Mesenteric fat pad (tissue), 1 donor: ENCODE data around the gene PPP2R5C. TPM values are rescaled to one million over a fixed set of nuclear protein-coding genes. Genes with fewer than 3 reads are reported as not detected.

Experiments used
- DNase-seq: peaks from one replicate; pipeline ENCODE4 v3.0.0-alpha.2; 2020; ENCODE audit warnings: low spot score
- total RNA-seq: library from RNA; stranded (reverse); fragmentation: NEBNext Ultra II Directional; extraction: Animal tissue kit (Norgen Biotek cat#: 25700); gene quantifications from one replicate; pipeline ENCODE4 v1.2.1, GENCODE V29; 2021
- donor health status: DM: yes; HTN: yes; CAD: no.

Gene PPP2R5C
- total RNA-seq, 1 donor from 2014 or later: 124 TPM

DNA sequence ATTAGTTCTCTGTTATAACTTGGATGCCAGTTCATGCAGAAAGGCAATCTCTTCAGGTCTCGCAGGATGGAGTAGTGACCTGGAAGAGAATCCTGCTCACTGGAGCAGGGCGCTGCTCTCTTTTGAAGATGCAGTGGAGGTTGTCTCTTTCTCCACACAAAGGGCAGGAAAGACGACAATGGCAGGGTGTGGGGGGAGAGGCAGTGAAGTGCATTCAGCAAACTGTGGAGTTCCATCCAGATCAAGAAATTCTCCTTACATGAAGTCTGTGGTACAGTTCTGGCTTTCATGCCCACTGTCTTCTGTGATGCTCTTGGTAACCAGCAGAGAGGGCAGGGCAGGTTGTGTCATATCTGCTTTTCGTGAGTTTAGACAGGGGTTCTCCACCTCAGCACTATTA, 6.6 kb upstream of the PPP2R5C start:
- DNase-seq: peak; percentile 47

DNA sequence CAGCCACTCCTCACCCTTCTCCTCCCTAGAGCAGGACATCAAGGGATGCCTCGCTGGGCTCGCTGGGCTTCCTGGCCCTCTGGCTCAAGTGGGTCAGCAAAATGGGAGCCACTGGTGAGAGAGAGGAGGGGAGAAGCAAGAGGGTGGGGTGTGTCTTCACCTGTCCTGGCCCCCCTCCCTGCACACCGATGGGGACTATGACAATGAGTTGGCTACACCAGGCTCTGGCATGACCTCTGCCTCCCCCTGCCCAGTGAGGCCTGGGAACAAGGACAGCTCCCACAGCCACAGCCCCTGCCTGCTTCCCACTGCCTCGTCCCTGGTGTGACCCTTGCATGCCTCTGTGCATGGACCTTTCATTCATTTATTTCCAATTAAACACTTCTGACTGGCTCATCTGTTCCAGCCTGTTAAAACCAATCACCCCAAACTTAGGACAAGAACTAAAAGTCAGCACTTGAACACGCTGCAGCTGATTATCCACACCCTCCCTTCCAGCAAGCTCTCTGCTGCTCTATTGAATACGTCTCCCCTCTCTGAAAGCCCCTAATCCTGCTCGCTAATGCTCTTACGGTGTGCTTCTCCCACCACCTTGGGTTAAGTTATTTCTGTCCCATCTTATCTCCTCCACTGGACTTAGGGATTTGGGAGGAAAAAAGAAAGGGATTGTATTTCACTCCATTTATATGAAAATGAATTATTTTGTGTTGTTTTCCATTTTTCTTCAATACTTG, 5.8 kb upstream of the PPP2R5C start:
- peak; percentile 88 for DNase-seq

DNA sequence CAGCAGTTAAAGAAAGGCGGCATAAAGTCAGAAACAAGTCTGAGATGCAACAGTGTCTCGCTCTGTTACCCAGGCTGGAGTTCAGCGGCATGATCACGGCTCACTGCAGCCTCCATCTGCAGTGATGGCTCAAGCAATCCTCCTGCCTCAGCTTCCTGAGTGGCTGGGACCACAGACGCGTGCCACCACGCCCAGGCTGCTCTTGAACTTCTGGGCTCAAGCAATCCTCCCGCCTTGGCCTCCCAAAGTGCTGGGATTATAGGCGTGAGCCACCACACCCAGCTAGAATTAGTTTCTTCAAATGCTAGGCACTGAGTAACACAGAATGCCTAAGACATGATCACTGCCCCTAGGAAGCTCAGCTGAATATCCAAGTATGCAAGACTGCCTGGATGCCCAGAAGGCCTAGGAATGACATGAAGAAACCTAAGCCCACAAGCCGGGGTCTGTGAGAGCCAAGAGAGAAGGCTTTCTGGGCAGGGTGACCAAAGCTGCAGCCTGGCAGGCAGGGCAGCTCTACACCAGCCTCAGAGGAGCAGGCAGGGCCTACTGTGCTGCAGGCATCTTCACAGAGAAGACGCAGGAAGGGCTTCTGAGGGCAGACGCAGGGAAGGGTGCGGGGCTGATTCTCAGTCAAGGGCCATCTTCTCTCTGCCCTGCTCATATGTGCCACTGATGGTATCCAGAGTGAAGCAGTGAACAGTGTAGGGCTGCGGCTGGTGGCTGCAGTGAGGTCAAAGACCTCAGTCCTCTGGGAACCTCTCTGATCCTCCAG, 4.3 kb upstream of the PPP2R5C start:
- peak; percentile 41 for DNase-seq

DNA sequence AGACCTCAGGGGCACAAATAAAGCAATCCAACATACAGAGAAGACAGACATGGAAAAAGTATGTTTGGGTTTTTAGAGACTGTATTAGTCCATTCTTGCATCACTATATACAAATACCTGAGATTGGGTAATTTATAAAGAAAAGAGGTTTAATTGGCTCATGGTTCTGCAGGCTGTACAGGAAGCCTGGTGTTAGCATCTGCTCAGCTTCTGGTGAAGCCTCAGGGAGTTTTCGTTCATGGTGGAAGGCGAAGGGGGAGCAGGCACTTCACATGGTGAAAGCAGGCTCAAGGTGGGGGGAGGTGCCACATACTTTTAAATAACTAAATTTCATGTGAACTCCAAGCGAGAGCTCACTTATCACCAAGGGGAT, 3.7 kb upstream of the PPP2R5C start:
- DNase-seq: no peak

DNA sequence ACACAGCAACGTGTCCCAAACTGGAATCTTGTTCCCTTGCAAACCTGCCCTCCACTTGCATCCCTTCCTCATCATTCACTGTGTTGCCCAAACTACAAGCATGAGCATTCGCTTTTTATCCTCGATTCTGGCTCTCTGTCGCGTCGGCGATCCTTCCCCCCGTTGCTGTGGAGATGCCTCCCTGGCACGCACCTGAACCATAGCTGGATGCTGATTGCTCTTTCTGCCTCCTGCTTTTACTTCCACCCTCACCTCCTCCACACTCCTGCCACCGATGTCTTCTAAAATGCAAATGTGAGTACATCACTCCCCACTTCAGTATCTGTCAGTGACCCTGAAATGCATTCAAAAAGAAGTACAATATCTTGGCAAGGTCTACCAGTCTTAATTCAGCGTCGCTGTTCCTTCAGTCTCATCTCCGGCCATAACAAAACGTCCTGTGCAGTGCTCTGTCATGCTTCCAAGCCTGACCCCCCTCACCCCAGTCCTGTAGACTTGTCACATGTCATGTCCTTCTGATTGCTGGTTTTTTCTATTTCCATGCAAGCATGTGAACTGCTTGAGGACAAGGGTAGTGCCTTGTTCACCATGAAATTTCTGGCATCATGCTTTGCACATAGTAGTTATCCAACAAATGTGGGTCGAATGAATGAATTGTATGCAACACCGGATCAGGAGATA, 2.5 kb upstream of the PPP2R5C start:
- DNase-seq: peak; percentile 73

DNA sequence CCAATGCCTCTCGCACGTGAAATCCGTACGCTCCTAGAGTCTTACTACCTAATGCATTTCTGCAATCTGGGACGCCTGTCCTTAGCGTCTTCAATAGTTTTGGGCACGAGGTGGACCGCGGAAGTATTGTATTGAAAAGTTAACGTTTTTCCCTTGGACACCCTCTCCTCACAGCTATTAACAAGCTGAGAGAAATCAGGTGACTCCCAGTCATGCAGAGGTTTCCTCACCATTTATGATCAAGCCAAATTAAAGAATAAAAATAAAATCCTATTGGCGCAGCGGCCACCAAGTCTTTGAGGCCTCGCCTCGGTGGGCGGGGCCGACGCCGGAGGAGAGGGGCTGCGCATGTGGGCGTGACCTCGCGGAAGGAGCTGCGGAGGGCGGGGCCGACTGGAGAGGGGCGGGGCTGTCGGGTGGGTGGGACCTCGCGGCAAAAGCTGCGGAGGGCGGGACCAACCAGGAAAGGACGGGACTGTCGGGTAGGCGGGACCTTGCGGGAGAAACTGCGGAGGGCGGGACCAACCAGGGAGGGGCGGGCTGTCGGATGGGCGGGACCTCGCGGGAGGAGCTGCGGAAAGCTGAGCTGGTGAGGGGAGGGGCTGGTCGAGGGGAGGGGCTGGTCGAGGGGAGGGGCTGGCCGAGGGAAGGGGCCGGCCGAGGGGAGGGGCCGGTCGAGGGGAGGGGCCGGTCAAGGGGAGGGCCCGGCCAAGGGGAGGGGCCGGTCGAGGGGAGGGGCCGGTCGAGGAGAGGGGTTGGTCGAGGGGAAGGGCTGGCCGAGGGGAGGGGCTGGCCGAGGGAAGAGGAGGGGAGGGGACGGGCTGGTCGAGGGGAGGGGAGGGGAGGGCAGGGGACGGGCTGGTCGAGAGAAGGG, 1.1 kb upstream of the PPP2R5C start:
- DNase-seq: peak; percentile 99

DNA sequence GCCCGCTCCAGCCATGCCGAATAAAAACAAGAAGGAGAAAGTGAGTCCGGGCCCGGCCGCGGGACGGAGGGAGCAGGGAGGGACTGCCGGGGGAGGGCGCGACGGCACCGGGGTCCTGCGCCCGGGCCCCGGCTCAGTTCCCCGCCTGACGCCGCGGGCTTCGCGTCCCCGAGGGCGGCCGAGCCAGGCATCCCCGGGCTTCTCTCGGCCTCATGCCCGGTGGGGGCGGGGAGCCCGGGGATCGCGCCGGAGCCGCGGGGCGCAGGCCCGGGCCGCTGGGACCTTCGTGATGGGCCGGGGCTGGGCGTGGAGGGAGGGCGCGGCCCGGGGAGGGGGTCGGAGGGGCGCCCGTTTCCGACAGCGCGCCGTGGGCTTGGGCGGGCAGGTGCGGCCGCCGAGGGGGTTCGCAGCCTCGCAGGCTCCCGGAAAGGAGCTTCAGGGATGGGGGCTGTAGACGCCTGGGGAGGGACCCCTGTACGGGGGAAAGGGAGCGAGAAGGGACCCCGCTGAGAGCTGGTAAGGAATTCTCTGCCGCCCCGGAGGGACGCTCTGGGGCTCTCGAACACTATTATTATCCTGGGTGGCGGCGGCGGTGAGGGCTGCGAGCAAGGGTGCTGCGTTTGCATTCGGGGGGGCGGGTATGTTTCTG, 496 bp downstream of the PPP2R5C start:
- peak; percentile 89 for DNase-seq

DNA sequence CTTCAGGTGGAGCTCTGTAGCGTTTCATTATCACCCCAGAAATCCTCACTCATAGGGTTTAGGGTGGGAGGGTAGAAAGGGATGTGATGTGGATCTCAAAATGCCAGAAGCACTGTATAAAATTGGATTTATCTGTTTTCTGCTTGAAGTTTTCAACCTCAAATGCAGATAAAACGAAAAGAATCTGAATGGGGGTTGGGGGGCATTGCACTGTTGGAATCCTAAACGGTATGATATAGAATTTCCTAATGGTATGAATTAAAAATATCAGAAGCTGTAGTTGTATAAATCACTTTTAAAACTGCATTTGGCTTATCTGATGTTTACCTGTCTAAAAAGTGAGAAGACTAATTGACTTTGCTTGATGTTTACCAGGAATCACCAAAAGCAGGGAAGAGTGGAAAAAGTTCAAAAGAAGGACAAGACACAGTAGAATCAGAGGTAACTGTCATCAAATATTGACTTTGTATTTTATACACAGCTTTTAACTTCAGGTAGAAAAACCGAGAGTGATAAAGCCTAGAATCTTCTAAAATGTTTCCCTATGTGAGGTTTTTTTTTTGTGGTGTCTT, 1.1 kb downstream of the PPP2R5C start:
- no peak for DNase-seq

DNA sequence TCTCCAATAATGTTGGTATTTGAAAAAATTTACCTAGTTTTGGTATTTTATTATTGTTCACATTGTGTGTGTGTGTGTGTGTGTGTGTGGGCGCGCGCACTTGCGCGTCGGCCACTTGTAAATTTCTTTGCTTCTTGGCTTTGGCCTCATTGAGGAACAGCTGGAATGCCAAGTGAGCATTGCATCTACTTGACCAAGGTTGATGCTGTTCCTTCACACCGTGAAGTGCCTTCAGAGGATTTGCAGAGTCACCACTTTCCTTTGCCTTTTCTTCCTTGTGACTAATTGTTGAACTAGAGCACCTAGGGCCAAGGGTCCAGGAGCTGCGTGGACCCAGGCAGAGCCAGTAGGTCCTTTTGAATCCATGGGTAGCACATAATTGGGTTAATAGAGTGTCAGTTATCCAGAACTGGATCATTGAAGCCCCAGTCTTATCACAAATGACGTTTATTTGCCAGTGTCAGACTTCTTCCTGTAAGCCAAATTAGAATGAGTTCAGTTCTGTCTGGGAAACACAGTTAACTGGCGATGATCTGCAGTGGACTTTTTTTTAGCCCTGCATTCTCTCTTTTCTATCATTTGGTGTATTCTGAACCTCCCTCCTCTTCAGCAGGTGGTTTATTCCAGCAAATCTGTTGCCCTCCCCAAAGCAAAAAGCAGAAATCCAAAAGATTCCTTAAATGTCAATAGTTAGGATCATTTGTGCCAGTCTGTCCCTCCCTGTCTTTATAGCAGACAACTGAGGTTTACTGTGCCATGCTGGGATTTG, 2.6 kb downstream of the PPP2R5C start:
- no peak for DNase-seq

DNA sequence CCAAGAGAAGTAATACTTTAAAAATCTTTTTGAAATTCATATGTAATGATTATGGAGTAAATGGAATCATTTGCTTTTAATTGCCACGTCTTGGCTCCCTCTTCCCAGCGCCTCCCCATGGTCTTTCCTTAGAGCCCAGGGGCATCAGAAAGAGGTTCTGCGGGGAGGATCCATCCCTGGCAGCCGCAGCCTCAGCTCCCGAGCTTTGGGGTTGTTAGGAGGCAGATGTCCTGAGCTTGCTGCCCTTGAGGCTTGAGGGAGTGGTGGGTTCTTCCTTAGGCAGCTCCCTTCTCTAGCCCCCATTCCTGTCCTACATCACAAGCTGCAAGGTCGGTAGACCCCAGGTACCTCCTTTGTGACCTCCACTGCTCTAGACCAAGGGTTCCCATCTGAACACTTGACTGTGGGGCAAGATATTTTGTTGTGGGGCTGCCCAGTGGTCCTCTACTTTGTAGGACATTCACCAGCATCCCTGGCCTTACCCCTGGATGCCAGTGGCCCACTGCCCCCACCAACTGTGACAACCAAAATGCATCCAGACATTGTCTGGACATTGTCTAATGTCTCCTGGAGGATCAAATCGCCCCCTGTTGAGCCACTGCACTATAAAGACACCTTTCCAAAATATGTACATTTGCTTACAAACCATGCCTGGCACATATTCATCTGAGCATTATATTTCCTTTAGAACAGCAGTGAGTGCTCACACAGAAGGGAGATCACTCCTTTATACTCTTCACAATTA, 6.3 kb downstream of the PPP2R5C start:
- DNase-seq: peak; percentile 73

DNA sequence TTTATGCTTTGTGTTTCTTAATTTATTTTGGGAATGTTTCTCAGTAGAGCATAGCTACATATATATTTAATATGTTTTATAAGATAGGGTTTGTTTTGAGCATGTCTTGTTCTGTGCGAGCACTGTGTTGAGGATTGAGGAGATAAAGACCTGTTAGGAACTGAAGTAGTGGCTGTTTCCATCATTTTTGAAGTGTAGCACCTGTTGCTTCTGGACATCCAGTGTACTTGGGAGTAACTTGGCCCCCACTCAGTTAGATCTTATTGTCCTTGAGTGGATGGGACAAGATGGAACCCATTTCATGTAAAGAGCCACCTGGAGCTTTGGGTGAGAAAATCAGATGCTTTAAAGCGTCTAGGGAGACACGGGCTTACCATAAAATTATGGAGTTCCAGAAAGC, 8.7 kb downstream of the PPP2R5C start:
- no peak for DNase-seq

DNA sequence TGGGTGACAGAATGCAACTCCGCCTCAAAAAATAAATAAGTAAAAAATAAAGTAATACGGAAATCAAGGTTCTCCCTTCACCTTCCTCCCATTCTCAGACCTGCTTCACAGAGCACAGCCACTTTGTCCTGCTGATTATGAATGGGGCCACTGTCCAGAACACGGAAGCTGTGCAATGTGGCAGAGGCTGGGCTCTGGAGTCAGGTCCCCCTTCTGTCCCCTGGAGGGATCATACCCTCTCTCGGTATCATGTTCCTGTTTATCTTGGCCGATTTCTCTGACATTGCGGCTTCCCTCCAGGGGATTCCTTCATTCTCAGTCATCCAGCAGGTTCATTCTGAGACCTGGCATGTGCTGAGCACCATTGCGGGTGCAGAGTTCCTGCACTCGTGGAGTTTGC, 11.3 kb downstream of the PPP2R5C start:
- DNase-seq: peak; percentile 45

DNA sequence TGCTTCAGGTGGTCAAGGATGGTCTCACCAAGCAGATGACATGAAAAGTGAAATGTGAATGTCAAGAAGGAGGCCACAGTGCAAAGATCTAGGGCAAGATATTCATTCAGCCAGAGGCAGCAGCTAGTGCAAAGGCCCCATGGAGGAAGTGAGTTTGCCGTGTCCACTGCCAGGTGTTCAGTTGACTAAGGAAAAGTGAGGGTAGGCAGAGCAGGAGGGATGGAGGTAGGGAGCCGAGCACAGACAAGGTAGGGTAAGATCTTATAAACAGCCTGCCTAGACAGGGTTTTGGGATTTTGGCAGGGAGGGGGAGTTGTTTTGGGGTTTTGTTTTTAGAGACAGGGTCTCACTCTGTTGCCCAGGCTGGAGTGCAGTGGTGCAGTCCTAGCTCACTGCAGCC, 11.9 kb downstream of the PPP2R5C start:
- peak; percentile 24 for DNase-seq

DNA sequence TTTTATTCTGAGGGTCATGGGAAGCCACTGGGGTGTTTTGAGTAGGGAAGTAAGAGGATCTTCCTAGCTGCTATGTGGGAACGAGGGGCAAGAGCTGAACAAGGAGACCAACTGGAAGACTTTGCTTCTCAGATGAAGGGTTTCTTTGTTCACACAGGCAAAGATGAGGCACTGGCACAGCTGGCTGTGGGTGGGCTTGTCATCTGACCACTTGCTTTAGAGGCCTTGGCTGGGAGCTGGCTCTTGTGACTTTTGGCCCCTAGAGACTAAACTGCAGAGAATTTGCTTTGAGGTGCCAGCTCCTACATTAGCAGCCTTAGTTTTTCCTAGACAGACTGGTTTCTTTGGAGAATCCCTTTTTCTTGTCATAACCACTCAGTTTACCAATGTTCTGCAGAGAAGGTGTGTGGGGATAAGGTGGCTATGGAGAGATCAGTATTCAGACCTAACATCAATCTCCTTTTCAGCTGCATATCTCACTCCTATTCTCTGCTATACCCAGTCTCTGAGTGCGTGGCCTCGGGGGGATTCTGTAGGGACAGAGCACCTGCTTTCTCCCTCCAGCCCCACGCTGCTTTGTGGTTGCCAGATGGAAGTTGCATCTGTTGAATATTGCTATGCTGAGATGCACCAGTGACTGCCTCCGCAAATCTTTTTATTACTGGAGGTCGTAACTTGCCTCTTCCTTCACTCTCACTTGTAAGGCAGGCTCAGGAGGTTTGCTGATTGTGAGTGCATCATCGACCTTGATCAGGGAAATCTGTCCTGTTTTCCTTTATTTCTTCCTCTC, 12.7 kb downstream of the PPP2R5C start:
- DNase-seq: peak; percentile 55

DNA sequence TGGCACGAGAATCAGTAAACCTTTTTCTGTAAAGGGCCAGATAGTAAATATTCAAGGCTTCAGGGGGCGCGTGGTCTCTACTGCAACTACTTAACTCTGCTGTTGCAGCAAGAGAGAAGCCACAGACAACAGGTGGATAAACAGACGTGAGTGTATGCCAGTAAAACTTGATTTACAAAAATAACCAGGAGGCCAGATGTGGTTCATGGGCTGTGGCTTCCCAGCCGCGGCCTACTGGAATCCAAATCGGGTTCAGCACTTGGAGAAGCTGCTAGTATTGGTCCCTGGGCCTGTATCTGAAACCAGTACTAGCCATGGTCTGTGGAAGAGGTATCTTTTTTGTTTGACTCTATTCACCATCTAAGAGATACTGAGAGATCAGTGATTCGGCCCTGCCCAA, 13.3 kb downstream of the PPP2R5C start:
- DNase-seq: peak; percentile 26

DNA sequence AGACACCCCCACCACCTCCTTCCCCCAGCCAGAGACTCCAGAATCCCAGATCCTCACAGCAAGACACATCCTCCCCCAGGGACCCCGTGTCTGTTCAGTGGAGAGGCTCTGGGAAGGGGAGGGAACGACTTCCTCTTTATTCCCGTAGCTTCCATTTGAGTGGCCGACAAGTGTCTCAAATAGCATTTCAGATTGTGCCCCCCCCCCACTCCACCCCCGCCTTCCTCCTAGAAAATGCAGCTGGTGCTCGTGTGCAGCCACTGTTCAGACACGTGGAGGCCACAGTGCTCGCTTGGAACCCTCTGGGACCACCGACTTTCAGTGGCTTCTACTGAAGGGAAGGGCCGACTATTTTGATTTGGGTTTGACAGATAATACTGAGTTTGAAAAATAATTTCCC, 14.3 kb downstream of the PPP2R5C start:
- DNase-seq: no peak

DNA sequence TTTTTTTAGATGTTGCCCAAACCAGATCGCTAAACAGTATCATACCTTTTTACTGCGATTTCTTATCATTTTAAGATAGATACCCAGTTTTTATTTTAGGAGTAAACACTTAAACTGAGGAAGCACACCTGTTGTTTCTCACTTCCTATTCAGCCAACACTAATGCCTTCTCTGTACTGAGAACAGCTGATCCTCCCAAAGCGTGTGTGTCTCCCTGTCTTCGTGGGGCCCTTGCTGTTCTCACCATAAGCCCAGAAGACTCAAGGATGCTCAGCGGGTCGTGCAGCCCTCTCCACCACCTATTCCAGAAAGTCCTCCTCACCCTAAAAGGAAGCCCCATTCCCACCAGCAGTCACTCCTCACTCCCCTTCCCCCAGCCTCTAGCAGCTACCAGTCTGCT, 14.8 kb downstream of the PPP2R5C start:
- DNase-seq: peak; percentile 16

DNA sequence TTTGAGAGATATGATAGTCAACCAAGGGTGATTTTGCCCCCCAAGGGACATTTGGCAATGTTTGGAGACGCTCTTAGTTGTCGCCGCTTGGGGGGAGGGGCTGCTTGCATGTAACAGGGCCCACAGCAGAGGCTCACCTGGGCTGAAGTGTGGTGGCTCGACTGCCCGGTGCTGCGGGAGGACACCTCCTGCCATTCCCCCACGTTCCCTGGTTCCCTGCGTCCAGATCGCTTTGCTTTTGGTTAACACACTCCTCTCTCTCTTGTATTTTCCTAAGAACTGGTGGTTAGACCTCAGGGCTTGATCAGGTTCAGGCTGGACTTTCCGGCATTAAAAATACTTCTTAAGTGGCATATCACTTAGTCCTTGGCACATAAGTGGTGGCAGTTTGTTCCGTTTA, 18.9 kb downstream of the PPP2R5C start:
- DNase-seq: peak; percentile 78
